AG10803 (cell line): ENCODE results near the gene PXYLP1.

Experiments
- DNase-seq: peaks from one replicate; pipeline ENCODE4 v3.0.0; 2010; ENCODE audit warnings: low read depth
- H3K4me3 ChIP-seq: 2 replicates; pipeline ENCODE4 v1.5.1; 2011; ENCODE audit warnings: mild to moderate bottlenecking, low read length, control low read depth
- CTCF ChIP-seq: conservative IDR thresholded peaks from 2 replicates; pipeline ENCODE4 v1.5.1; 2011; ENCODE audit warnings: mild to moderate bottlenecking, low read length, control low read depth, inconsistent platforms

PXYLP1 gene

GRCh38 chr3:141249041-141249440 lies 17.4 kb downstream of the PXYLP1 start:
- H3K4me3 ChIP-seq = no peak overlapping the region
- TF ChIP-seq CTCF = no peak
- no peak for DNase-seq

GRCh38 chr3:141250342-141250741 lies 18.7 kb downstream of the PXYLP1 start:
- no peak for TF ChIP-seq CTCF
- DNase-seq = no peak
- no peak overlapping the region for H3K4me3 ChIP-seq

GRCh38 chr3:141250828-141251227 lies 19.2 kb downstream of the PXYLP1 start:
- DNase-seq = no peak
- no peak overlapping the region for H3K4me3 ChIP-seq
- TF ChIP-seq CTCF = no peak

- no peak for DNase-seq
- no peak for TF ChIP-seq CTCF
- H3K4me3 ChIP-seq = no peak overlapping the region
Measured at GRCh38 chr3:141253326-141253725, 21.7 kb downstream of the PXYLP1 start.

- no peak for DNase-seq
- no peak for TF ChIP-seq CTCF
- no peak overlapping the region for H3K4me3 ChIP-seq
Measured at GRCh38 chr3:141253811-141254210, 22.2 kb downstream of the PXYLP1 start.

- no peak for TF ChIP-seq CTCF
- DNase-seq = no peak
- H3K4me3 ChIP-seq = no peak overlapping the region
Measured at GRCh38 chr3:141255137-141255845, 23.7 kb downstream of the PXYLP1 start.

- no peak overlapping the region for H3K4me3 ChIP-seq
- DNase-seq = peak; percentile 41
- TF ChIP-seq CTCF = peak; percentile 44
Measured at GRCh38 chr3:141255846-141256261, 24.2 kb downstream of the PXYLP1 start.
